NCI-H1092 treated with DMSO at 0.1 percent for 48 hours (cell line): ENCODE data around the gene MTMR1.

Experiments used
- DNase-seq: peaks from one replicate; lab custom pipeline; 2025; lab: John Stamatoyannopoulos, UW

Gene MTMR1

GRCh38 chrX:150763303-150763797 lies 70.2 kb downstream of the MTMR1 start:
- DNase-seq: no peak

GRCh38 chrX:150763810-150764209 lies 70.6 kb downstream of the MTMR1 start:
- DNase-seq: no peak

- DNase-seq: no peak
Measured at GRCh38 chrX:150765237-150765636, 72.0 kb downstream of the MTMR1 start.

- DNase-seq: no peak
Measured at GRCh38 chrX:150765782-150766350, 72.7 kb downstream of the MTMR1 start.

- no peak for DNase-seq
Measured at GRCh38 chrX:150766351-150767044, 73.3 kb downstream of the MTMR1 start.

GRCh38 chrX:150767045-150767395 lies 73.8 kb downstream of the MTMR1 start:
- DNase-seq: no peak

- DNase-seq: no peak
Measured at GRCh38 chrX:150767475-150768131, 74.4 kb downstream of the MTMR1 start.

GRCh38 chrX:150768132-150768485 lies 74.9 kb downstream of the MTMR1 start:
- no peak for DNase-seq

- no peak for DNase-seq
Measured at GRCh38 chrX:150768580-150769190, 75.5 kb downstream of the MTMR1 start.

- no peak for DNase-seq
Measured at GRCh38 chrX:150769408-150769807, 76.2 kb downstream of the MTMR1 start.

GRCh38 chrX:150770623-150771022 lies 77.4 kb downstream of the MTMR1 start:
- no peak for DNase-seq

GRCh38 chrX:150771116-150771515 lies 77.9 kb downstream of the MTMR1 start:
- DNase-seq: no peak

GRCh38 chrX:150772150-150772970 lies 79.2 kb downstream of the MTMR1 start:
- DNase-seq: peak; percentile 36

- no peak for DNase-seq
Measured at GRCh38 chrX:150773117-150773516, 79.9 kb downstream of the MTMR1 start.

- no peak for DNase-seq
Measured at GRCh38 chrX:150773634-150774033, 80.4 kb downstream of the MTMR1 start.

GRCh38 chrX:150774798-150775568 lies 81.8 kb downstream of the MTMR1 start:
- DNase-seq: no peak

- no peak for DNase-seq
Measured at GRCh38 chrX:150775569-150776350, 82.6 kb downstream of the MTMR1 start.

GRCh38 chrX:150777328-150777992 lies 84.3 kb downstream of the MTMR1 start:
- DNase-seq: no peak

- no peak for DNase-seq
Measured at GRCh38 chrX:150779385-150779784, 86.2 kb downstream of the MTMR1 start.

- DNase-seq: no peak
Measured at GRCh38 chrX:150781677-150782076, 88.5 kb downstream of the MTMR1 start.
